Gastrocnemius medialis (tissue), 4 donors: ENCODE data around the gene ZNF425. TPM values are rescaled to one million over a fixed set of nuclear protein-coding genes. Genes with fewer than 3 reads are reported as not detected.

Experiments used
- ATAC-seq, 2 donors: fragments of 150-250 bp; one replicate each; pipeline ENCODE4 v1.9.1; 2016
- DNase-seq, 2 donors: peaks; one replicate each; pipeline ENCODE4 v3.0.0-alpha.2; 2019
- H3K27ac ChIP-seq, 4 donors: fragments of 200-600 bp; sonication (generic); 1 replicate in 1 of 4; 2 replicates in 3 of 4; pipeline ENCODE4 v1.5.1; 2016 to 2018; ENCODE audit warnings: mild to moderate bottlenecking in 2 of 4, moderate library complexity in 1 of 4
- H3K27me3 ChIP-seq, 3 donors: fragments of 200-600 bp; sonication (generic) in 2 of 3; 1 replicate in 1 of 3; 2 replicates in 2 of 3; pipeline versions ENCODE4 v1.5.1 to v1.6.0; 2016 to 2019; ENCODE audit warnings: mild to moderate bottlenecking in 1 of 3, moderate library complexity in 1 of 3
- H3K36me3 ChIP-seq, 2 donors: fragments of 200-600 bp; sonication (generic) in 1 of 2; one replicate each; pipeline ENCODE4 v1.5.1; 2017 to 2018
- H3K4me1 ChIP-seq, 2 donors: fragments of 200-600 bp; sonication (generic) in 1 of 2; one replicate each; pipeline ENCODE4 v1.5.1; 2016 to 2017; ENCODE audit warnings: mild to moderate bottlenecking in 2 of 2
- H3K4me3 ChIP-seq, 4 donors: fragments of 200-600 bp; sonication (generic) in 3 of 4; 1 replicate in 1 of 4; 2 replicates in 3 of 4; pipeline ENCODE4 v1.5.1; 2016 to 2019; ENCODE audit warnings: mild to moderate bottlenecking in 2 of 4
- H3K9me3 ChIP-seq, 3 donors: fragments of 200-600 bp; sonication (generic) in 2 of 3; 1 replicate in 1 of 3; 2 replicates in 2 of 3; pipeline ENCODE4 v1.5.1; 2016 to 2019
- POLR2A ChIP-seq, 2 donors: fragments of 450-650 bp; IDR thresholded peaks; one replicate each; pipeline ENCODE4 v1.6.1; 2017; ENCODE audit warnings: antibody characterized with exemption in 2 of 2, mild to moderate bottlenecking in 2 of 2, moderate library complexity in 2 of 2
- in situ Hi-C, 4 donors: fragments of 200-750 bp; cut with MboI; loops; one replicate each; pipeline versions ENCODE4 v1.15.0 to v1.8.0; 2017; ENCODE audit warnings: low sequenced_read_pairs in 4 of 4
- intact Hi-C: fragments of 100-400 bp; cut with DNase I; formaldehyde crosslinking; loops from one replicate; pipeline ENCODE4 v1.15.1; 2023; ENCODE audit warnings: low total_unique reads
- total RNA-seq, 4 donors: library from RNA; depleted of rRNA; stranded (reverse); fragments of >200 nt; gene quantifications; one replicate each; pipeline versions ENCODE4 v1.1.0 to v1.2.3, GENCODE V29; 2016
- TF ChIP-seq, protein P1 (sequence below), 5 experiments: fragments of 450-650 bp in 3 of 5; fragments of 200-600 bp in 2 of 5; sonication (generic) in 2 of 5; IDR thresholded peaks in 4 of 5; conservative IDR thresholded peaks in 1 of 5; 1 replicate in 4 of 5; 2 replicates in 1 of 5; pipeline ENCODE4 v1.5.1; 2016 to 2019; ENCODE audit warnings: antibody characterized with exemption in 5 of 5, mild to moderate bottlenecking in 3 of 5, moderate library complexity in 3 of 5

ZNF425 gene
- total RNA-seq, 4 donors from 2014 or later, result 1.2 to 3.2 (median 1.5) TPM

DNA sequence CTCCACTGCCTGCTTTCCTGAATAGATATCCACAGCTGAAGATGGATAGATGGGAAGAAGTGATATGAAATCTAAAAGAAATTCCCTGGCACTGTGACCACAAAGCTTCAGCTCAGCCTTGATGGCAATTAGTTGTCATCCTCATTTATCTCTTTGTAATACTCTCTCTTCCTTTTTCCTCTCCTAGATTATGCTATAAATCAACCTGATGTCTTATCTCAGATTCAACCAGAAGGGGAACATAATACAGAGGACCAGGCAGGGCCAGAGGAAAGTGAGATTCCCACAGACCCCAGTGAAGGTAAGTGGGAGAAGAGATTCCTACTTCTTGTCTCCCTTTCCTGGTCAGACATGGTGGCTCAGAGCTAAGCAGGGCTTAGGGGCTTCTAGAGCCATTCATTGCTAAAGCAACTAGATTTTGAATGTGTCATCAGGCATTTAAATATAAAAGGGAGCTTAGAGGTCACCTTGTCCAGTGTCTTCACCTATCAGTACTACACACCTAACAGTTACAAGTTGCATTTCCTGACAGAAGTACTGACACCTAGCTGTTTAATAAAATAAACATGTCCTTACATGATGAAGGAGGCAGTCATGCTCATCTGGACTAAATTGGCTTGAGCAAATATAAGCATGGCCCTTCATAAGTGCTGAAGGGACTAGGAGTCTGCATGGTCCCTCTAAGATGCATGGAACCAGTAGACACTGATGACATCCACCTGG is 40.7 kb upstream of the ZNF425 start:
- intact Hi-C loops (no loop called here), in situ Hi-C loops (no loop called here)
- Histone ChIP-seq H3K27me3 (no peaks in the 10 kb centered on the region), H3K4me1 (no peaks in the 10 kb centered on the region), H3K4me3 (no peak overlapping the region), H3K36me3 (peaks cover 11 to 71% of the 10 kb centered on the region in 2 donors), H3K9me3 (no peaks in the 10 kb centered on the region), H3K27ac (no peak overlapping the region)
- DNase-seq (no peak), ATAC-seq (no peak)
- TF ChIP-seq POLR2A (IDR thresholded peaks at IDR 0.05), result no peak
- TF ChIP-seq, protein P1, sequence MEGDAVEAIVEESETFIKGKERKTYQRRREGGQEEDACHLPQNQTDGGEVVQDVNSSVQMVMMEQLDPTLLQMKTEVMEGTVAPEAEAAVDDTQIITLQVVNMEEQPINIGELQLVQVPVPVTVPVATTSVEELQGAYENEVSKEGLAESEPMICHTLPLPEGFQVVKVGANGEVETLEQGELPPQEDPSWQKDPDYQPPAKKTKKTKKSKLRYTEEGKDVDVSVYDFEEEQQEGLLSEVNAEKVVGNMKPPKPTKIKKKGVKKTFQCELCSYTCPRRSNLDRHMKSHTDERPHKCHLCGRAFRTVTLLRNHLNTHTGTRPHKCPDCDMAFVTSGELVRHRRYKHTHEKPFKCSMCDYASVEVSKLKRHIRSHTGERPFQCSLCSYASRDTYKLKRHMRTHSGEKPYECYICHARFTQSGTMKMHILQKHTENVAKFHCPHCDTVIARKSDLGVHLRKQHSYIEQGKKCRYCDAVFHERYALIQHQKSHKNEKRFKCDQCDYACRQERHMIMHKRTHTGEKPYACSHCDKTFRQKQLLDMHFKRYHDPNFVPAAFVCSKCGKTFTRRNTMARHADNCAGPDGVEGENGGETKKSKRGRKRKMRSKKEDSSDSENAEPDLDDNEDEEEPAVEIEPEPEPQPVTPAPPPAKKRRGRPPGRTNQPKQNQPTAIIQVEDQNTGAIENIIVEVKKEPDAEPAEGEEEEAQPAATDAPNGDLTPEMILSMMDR (IDR thresholded peaks at IDR 0.05 in 4 of 5, conservative IDR thresholded peaks at IDR 0.05 in 1 of 5), result no peak

DNA sequence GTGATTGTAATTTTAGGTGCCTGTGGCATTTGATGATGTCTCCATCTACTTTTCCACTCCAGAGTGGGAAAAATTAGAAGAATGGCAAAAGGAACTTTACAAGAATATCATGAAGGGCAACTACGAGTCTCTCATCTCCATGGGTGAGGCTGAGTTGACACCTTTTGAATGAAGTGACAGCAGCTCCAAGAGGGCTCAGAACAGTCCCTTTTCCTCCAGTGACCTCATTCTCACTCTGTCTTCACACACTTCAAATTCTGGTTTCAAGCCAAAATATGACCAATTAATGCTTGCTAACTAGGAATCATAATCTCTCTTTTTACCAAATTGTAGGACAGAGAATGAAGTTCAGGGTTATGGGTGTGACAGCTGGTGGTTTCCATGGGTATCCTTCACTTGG is 40.0 kb upstream of the ZNF425 start:
- Histone ChIP-seq H3K27me3 (no peaks in the 10 kb centered on the region), H3K27ac (no peak overlapping the region), H3K36me3 (peaks cover 11 to 71% of the 10 kb centered on the region in 2 donors), H3K4me3 (no peak overlapping the region), H3K9me3 (no peaks in the 10 kb centered on the region), H3K4me1 (no peaks in the 10 kb centered on the region)
- intact Hi-C loops (no loop called here), in situ Hi-C loops (no loop called here)
- DNase-seq (no peak), ATAC-seq (no peak)
- TF ChIP-seq, protein P1 (IDR thresholded peaks at IDR 0.05 in 4 of 5, conservative IDR thresholded peaks at IDR 0.05 in 1 of 5), result no peak
- TF ChIP-seq POLR2A (IDR thresholded peaks at IDR 0.05), result no peak

DNA sequence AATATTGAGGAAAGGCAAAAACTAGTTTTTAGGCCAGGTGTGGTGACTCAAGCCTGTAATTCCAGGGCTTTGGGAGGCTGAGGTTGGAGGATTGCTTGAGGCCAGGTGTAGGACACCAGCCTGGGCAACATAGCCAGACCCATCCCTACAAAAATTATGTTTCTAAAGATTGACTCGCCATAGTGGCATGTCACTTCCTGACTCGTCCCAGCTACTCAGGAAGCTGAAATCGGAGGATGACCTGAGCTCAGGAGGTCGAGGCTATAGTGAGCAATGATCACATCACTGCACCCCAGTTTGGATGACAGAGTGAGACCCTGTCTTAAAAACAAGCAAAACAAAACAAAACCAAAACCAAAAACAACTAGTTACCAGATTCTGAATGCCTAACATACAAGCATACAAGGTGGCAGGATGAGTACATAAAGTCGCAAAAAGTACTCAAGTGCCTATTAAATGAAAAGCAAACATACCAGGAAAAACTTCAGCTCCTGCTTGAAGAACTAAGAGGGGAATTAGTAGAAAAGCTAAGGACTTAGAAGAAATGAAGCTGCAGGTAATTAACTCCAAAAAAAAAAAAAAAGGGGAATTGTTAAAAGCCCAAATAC is 35.2 kb upstream of the ZNF425 start:
- no peak overlapping the region for H3K27ac ChIP-seq
- peaks cover 0 to 6% of the 10 kb centered on the region in 2 donors for H3K4me1 ChIP-seq
- H3K4me3 ChIP-seq, result no peak overlapping the region
- ATAC-seq, result no peak
- H3K27me3 ChIP-seq, result no peaks in the 10 kb centered on the region
- intact Hi-C loops, result no loop called here
- H3K36me3 ChIP-seq, result peaks cover 5 to 30% of the 10 kb centered on the region in 2 donors
- TF ChIP-seq POLR2A (IDR thresholded peaks at IDR 0.05), result no peak
- TF ChIP-seq, protein P1 (IDR thresholded peaks at IDR 0.05 in 4 of 5, conservative IDR thresholded peaks at IDR 0.05 in 1 of 5), result no peak
- no peak for DNase-seq
- in situ Hi-C loops, result no loop called here
- H3K9me3 ChIP-seq, result no peaks in the 10 kb centered on the region

GRCh38 chr7:149156898-149157297 is 30.8 kb upstream of the ZNF425 start:
- no peak for ATAC-seq
- peaks cover 0 to 25% of the 10 kb centered on the region in 2 donors for H3K36me3 ChIP-seq

More at GRCh38 chr7:149156898-149157297, 30.8 kb upstream of the ZNF425 start:
- H3K27ac ChIP-seq, result no peak overlapping the region
- no peak for DNase-seq
- H3K27me3 ChIP-seq, result no peaks in the 10 kb centered on the region
- intact Hi-C loops (no loop called here), in situ Hi-C loops (no loop called here)
- no peak overlapping the region for H3K4me3 ChIP-seq
- peaks cover 0 to 6% of the 10 kb centered on the region in 2 donors for H3K4me1 ChIP-seq
- H3K9me3 ChIP-seq, result no peaks in the 10 kb centered on the region
- no peak for TF ChIP-seq POLR2A (IDR thresholded peaks at IDR 0.05)
- TF ChIP-seq, protein P1 (IDR thresholded peaks at IDR 0.05 in 4 of 5, conservative IDR thresholded peaks at IDR 0.05 in 1 of 5), result no peak
